Mammary epithelial cell (primary cell): ENCODE data around the gene COMMD1.

Experiments
- CTCF ChIP-seq, 2 donors: IDR thresholded peaks in 1 of 2; conservative IDR thresholded peaks in 1 of 2; 2 replicates each; pipeline ENCODE4 v1.5.1; 2011 to 2012; ENCODE audit warnings: inconsistent platforms in 2 of 2, low read length in 2 of 2, mild to moderate bottlenecking in 2 of 2, control low read depth in 1 of 2, low read depth in 1 of 2; ENCODE audit not compliant: insufficient read depth in 1 of 2; ENCODE audit errors: extremely low read depth in 1 of 2
- EZH2 ChIP-seq: IDR thresholded peaks from 2 replicates; pipeline ENCODE4 v1.6.1; 2012; ENCODE audit warnings: low read length, inconsistent platforms, borderline replicate concordance

GRCh38 chr2:62038975-62039771, 133.7 kb downstream of the COMMD1 start:
- no peak for TF ChIP-seq CTCF (conservative IDR thresholded peaks at IDR 0.05 in 1 of 2, IDR thresholded peaks at IDR 0.05 in 1 of 2; ENCODE audit: extremely low read depth in 1 of 2, insufficient read depth in 1 of 2, low read depth in 1 of 2, low read length in 2 of 2)
- TF ChIP-seq EZH2 = no peak
